22Rv1 (cell line): Measurements from ENCODE around the gene HAPLN3.

Experiments used
- H3K27ac ChIP-seq: fragments of 450-650 bp; 2 replicates; pipeline ENCODE4 v1.5.1; 2017
- CTCF ChIP-seq: fragments of 450-650 bp; IDR thresholded peaks from 2 replicates; pipeline ENCODE4 v1.5.1; 2017; ENCODE audit warnings: mild to moderate bottlenecking
- ZFX ChIP-seq: fragments of 450-650 bp; IDR thresholded peaks from 2 replicates; pipeline ENCODE4 v1.6.1; 2017; ENCODE audit warnings: antibody characterized with exemption, borderline replicate concordance

HAPLN3 gene

GRCh38 chr15:88866295-88866881 is 29.0 kb downstream of the HAPLN3 start:
- H3K27ac ChIP-seq = no peak overlapping the region
- TF ChIP-seq CTCF (no peak), ZFX (no peak)

GRCh38 chr15:88865498-88866099 is 29.7 kb downstream of the HAPLN3 start:
- TF ChIP-seq CTCF (no peak), ZFX (no peak)
- no peak overlapping the region for H3K27ac ChIP-seq

- no peak for TF ChIP-seq ZFX
- H3K27ac ChIP-seq = no peak overlapping the region
These were observed 30.4 kb downstream of the HAPLN3 start for GRCh38 chr15:88864861-88865497.

- TF ChIP-seq CTCF = no peak
- no peak for TF ChIP-seq ZFX
- no peak overlapping the region for H3K27ac ChIP-seq
These were observed 31.9 kb downstream of the HAPLN3 start for GRCh38 chr15:88863412-88863811.

- H3K27ac ChIP-seq = no peak overlapping the region
- TF ChIP-seq CTCF (no peak), ZFX (no peak)
These were observed 35.1 kb downstream of the HAPLN3 start for GRCh38 chr15:88860212-88860611.

GRCh38 chr15:88859550-88859949 is 35.8 kb downstream of the HAPLN3 start:
- TF ChIP-seq ZFX (no peak), CTCF (no peak)
- H3K27ac ChIP-seq = no peak overlapping the region

GRCh38 chr15:88858934-88859333 is 36.4 kb downstream of the HAPLN3 start:
- TF ChIP-seq ZFX (no peak), CTCF (no peak)
- no peak overlapping the region for H3K27ac ChIP-seq
